ENCODE measurements around the gene KBTBD13.
"Not testable (repeated sequence)": the region's sequence is repeated elsewhere in the genome, so short reads cannot be mapped to it uniquely, and the experiment has no call there.

The KBTBD13 gene

DNA sequence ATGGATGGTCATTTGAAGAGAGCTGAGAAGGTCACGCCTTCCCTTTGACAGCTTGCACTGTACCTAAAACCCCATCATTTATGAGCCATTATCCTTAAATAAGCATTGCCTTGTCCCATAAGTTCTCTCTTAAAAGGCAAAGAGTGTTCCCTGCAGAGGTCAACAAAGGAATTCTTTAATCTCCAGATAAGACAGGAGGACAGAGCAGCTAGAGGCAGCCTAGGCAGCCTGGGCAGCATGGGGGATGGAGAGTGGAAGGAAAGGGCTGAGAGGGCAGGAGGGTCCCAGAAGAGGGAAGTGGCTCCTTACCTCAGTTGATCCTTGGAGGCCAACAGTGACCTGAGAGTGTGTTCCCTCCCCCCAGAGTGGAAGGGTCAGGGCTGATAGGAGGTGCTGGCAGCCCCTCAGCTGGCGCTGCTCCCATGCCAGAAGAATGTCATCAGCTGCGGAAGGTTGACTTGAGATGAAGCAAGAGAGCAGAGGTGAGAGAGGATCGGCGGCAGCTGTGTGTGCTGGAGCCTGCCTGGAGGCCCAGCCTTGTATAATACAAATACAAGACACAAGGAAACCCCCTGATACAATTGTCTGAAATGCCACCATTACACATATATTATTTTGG lies 12.8 kb downstream of the KBTBD13 start:
- DNase-seq = no peak

DNA sequence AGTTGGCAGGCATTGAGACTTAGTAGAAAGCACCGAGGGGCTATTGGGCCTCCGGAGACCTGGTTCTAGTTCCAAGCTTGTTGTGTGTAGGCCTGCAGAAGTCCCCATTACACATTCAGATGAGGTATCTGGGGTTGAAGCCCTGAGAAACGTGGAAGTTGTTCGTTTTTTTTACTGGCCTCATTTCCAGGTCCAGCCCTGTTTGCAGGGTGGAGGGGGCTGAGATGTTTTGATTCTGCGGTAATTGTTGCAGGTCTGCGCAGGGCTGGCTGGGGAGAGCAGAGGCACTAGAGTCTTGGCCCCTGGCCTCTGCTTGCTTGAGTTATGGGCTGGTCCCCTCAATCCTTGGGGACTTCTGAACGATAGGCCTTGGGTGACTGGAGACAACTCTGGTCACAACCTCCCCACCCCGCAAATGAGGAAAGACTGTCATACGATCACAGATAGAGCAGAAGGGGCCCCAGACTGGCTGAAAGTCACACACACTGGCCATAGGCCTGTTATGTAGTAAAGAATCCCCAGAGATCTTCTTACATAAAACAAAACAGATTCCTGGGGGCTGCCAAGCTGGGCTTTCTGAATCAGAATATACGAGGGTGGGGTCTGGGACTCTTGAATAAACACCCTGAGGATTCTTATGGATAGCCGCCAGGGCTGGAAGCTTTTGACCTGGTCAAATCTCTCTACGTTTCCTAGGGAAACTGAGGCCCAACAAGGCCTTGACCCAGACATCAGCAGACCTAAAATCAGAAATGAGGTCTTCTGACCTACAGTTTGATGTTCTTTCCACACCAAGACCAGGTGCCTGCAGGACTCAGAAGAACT lies 15.6 kb downstream of the KBTBD13 start:
- no peak for DNase-seq

DNA sequence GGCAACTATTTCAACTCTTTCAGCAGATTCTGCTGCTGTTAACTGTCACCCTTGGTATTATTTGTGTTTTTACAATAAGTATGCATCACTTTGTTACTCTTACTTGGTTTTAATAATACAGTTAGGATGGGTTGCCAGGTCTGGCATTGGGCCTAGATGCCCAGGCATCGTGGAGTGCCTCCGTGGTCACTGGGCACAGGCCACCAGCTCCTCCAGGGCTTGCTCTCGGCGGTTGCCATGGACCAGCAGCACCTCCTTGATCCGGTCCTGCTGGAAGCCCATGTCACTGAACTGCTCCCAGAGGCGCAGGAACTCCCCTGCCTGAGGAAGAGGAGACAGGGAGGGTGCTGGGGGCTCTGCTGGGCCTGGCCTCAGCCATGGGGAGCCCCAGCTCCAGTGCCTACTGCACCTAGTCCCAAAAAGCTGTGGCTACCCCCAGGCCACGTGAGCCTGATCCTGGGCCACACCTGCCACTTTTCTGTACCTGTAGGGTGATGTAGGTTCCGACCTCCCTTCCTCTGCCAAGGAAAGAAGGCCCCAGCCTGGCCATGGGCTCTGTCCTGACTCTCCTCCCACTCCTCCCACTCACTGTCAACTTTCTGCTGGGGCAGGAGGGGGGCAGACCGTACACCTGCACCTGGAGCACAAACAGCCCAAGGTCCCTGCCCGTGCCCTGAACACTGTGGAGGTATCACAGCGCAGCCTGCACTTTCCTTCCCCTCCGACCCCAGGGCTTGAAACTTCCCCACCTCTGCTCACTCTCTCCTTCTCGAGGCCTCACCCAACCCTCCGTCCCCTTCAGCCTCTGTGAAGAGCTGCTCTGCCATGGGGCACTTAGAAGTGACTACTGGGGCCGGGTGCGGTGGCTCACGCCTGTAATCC lies 16.6 kb downstream of the KBTBD13 start:
- DNase-seq = no peak

GRCh38 chr15:65093793-65094170 lies 17.2 kb downstream of the KBTBD13 start:
- not testable (repeated sequence) for DNase-seq

DNA sequence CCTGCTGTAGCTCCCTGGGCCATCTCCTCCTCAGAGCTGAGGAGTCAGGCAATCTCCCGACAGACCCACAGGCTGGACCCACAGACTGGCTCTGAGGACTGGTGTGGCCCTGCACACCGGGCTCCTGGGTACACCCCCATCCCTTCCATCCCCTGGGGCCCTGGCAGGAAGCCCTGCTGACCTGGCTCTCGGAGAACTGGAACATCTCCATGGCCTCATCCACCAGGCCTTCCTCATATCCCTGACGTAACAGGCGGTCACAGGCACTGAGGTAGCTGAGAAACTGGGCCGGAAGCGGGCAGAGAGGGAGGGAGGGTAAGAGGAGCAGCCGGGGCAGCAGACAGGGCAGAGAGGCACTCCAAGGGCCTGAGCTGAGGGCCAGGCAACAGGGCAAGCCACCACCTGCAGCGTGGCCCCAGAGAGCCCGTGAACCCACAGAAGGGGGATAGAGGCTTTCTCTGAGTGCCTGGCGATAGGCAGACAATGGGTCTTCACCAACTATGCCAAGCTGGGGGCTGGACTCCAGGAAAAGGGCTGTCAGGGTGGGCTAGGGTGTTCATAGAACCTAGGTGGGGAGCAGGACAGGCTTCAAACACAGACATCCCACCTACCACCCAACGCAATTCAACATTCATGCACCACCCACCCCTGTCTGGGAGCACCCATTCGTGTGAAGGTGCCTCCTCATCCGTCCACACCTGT lies 17.9 kb downstream of the KBTBD13 start:
- DNase-seq = no peak

DNA sequence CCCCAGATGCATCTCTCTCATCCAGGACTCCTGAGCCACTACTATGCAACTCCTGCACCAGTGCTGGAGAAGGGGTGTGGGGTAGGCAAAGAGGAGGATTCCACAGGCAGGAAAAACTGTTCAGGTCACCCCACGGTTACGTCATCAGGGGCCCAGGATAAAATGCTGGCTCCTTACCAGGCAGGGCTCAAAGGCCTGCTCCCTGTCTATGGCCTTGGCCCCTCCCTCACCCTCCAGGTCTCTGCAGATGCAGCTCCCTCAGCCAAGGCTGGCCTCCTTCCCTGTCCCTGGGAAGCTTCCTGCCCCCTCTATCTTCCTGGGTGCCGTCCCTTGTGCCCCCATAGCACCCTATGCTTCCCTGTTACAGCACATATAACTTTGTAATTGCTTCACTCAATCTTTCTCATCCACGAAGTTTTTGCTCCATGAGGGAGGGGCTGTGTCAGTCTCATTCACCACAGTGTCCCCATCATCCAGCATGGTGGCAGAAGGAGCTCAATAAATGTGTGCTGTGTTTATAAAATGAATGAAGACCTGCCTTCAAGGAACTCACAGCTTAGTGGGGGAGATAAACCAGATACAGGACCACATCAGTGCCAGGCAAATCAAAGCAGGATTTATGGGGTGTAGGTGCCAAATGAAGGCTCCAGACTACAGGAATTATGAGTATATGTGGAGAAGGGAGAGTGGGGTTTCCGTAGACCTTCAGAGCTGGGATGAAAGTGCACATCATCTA lies 18.6 kb downstream of the KBTBD13 start:
- DNase-seq = no peak

DNA sequence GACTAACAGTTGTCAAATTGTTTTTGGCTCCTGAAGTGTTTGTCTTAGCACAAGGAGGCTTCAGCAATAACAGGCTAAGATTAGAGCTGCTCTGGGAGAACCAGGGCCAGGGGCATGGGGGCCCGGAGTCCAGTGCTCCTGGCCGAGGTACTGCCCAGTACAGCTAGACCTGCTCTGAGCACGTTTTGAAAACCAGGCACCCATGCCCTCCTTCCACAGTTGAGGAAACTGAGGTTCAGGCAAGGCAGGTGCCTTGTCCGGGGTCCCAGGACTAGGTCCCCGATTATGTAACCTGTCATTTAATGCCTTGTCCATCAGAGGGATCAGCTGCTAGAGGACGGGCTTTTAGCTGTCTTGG lies 19.2 kb downstream of the KBTBD13 start:
- DNase-seq = no peak

DNA sequence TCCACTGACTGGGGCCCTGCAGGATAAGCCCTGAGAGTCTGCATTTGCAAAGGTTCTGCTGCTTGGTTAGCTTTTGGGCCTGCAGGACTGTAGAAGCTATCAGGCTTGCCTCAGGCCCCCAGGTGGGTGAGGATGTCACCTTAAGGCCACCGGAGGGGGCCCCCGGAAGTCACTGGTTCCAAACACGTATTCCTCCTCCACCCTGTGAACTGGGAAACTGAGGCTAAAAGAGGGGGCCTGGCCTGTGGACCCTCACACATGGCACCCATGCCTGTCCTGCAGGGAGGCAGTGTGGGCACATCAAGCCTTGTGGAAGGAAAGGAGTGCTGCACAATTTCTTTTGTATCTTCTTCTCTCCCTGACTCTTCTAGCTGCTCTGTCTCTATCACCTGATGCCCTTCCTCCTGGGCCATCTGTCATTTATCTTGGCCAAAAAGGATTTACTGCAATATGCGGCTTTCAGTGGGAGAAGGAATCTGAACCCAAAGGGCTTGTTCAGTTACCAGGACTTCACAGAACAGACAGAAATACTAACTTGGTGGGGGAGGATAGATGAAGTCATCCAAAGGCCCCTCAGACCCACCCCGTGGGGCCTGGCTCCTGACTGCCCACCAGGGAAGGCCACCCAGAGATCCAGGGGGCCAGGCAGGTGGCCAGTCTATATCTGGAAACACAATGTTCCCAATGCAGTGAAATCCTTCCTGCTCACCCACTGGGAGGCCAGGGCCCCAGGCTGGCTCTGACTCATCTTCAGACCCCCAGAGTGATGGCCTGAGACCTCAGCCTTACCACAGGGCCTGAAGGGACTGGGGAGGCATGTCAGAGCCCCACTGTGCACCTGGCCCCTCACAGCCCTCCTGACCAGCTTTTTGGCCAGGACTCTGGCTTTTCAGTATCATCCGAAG lies 20.2 kb downstream of the KBTBD13 start:
- DNase-seq = no peak

DNA sequence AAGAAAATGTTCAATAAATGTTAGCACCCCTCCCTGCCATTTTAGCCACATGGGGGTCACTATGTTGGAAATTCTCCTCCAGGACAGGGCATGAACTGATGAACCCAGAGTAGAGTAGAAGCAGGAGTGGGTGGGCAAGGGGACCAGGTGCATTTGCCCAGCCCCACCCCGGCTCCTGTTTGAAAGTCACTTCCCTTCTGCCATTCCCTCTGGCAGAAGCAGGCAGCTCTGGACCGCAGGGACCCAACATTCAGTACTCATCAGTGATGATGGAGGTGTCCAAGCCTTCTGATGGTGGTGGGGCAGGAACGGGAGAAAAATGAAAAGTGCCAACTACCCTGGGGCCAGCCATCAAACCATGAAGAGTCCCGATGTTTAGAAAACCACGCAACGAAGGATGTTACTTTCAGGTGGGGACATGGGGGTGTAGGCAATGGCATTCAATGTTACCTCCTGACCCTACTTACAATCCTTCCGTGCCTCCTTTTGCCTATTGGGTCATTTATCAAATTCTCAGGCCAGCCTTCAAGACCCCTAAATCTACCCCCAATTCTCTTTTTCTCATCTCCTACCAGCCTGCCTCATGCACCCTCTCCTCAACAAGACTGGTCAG lies 21.2 kb downstream of the KBTBD13 start:
- DNase-seq = no peak

DNA sequence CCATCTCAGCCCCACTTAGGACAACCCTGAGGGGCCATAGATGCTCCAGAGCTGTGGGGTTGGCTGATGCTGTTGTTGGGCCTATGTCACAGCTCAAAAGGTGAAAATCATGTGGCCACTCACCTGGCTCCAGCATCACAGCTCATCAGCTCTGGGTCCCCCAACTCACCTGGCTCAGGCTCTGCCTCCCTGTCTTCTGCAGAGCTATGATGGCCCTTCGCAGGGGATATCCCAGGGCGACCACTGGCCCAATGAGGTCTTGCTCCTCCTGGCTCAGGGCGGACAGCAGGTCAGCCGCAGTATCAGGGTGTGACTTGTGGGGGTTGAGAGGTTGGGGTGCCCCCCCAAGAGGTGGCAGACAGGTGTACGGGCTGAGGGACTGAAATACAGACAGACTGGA lies 22.8 kb downstream of the KBTBD13 start:
- no peak for DNase-seq

DNA sequence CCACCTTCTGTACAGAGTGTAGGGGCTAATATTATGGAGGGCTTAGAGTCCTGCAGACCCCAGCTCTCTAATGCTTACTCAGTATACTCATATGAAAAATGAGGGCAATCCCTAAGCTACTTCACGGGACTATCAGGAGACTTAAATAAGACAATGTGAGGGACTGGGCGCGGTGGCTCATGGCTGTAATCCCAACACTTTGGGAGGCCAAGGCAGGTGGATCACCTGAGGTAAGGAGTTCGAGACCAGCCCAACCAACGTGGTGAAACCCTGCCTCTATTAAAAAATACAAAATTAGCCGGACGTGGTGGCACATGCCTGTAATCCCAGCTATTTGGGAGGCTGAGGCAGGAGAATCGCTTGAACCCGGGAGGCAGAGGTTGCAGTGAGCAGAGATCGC lies 23.3 kb downstream of the KBTBD13 start:
- DNase-seq = not testable (repeated sequence)

GRCh38 chr15:65100442-65100841 lies 23.9 kb downstream of the KBTBD13 start:
- no peak for DNase-seq

GRCh38 chr15:65101411-65101890 lies 24.9 kb downstream of the KBTBD13 start:
- DNase-seq = peak; percentile 57

DNA sequence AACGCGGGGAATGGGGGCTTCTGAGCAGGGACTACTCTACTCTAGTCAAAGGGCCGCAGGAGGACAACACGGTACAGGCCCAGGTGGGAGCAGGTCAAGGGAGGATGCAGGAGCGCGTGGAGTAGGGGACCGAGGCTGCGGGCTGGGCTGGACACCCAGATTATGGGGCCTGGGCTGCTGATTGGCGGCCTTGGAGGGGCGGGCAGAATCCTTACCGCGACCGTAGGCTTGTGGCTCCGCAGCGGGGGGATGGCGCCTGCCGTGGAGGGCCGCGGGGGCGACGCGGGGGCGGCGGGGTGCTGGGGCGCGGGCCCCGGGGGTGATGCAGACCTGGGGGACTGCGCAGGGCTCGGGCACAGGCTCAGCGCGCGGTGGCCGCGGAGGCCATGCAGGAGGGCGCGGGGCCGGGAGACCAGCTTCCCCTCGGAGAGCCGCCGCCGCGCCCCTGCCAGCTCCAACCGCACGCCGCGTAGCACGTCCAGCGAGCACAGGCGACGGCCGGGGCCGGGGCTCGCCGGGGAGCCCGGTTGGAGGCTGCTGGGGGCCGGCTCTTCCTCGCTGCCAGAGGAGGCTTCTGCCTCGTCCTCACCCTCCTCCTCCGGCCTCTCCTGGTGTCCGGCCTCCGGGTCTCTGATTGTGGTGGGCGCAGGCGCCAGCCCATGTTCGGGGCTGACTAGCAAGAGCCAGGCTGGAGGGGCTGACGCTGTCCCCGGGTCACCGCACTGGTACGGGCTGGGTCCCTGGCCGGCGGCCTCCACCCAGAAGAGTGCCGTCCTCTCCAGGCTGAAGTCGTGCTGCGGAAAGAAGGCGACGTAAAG lies 25.6 kb downstream of the KBTBD13 start:
- DNase-seq = no peak

DNA sequence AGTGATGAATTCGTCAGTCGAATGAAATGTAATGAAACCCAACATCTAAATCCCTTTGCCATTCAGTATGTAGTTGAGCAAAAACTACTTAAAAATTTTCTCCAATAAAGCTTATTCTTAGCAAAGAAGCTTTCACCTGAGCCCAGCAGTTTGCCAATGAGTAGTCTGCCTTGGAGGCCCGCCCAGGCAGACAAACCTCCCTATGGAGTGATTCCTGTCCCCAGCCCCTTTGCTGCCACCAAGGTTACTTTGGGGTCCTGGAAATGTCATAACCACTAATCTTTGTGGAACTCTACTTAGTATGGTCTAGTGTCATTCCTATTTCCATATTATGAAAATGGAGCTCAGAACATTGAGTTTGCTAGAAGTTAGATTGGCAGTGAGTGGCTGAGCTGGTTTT lies 26.4 kb downstream of the KBTBD13 start:
- no peak for DNase-seq

- no peak for DNase-seq
Measured at GRCh38 chr15:65105038-65105437, 28.5 kb downstream of the KBTBD13 start.

GRCh38 chr15:65106011-65106590 lies 29.6 kb downstream of the KBTBD13 start:
- no peak for DNase-seq

GRCh38 chr15:65110676-65111292 lies 34.2 kb downstream of the KBTBD13 start:
- DNase-seq = peak; percentile 24

- no peak for DNase-seq
Measured at GRCh38 chr15:65115086-65115485, 38.5 kb downstream of the KBTBD13 start, which contains the start of gene UBAP1L. TSS of gene UBAP1L (minus strand) at chr15:65115200. CDS start at chr15:65106215, 8,985 bp downstream.

Data from fibroblast of skin of abdomen (primary cell).